Smooth muscle cell (in vitro differentiated cells): Measurements from ENCODE around the gene SLC35C1. TPM values are rescaled to one million over a fixed set of nuclear protein-coding genes. Genes with fewer than 3 reads are reported as not detected.

Source experiments
- DNase-seq: peaks from one replicate; lab custom pipeline; 2025; ENCODE audit not compliant: unreplicated experiment; lab: John Stamatoyannopoulos, UW
- H2AFZ ChIP-seq: fragments of 200-600 bp; sonication (generic); 2 replicates; pipeline ENCODE4 v1.6.0; 2016; ENCODE audit warnings: antibody characterized with exemption, low read depth, mild to moderate bottlenecking
- H3F3A ChIP-seq: fragments of 200-600 bp; sonication (generic); 2 replicates; pipeline ENCODE4 v1.6.0; 2017; ENCODE audit warnings: antibody characterized with exemption, low read depth
- H3K27ac ChIP-seq: fragments of 200-600 bp; sonication (generic); 2 replicates; pipeline ENCODE4 v1.5.1; 2016; ENCODE audit warnings: low read depth, mild to moderate bottlenecking
- H3K27me3 ChIP-seq: fragments of 200-600 bp; sonication (generic); 2 replicates; pipeline ENCODE4 v1.6.1; 2016; ENCODE audit warnings: low read depth, mild to moderate bottlenecking
- H3K36me3 ChIP-seq: fragments of 200-600 bp; sonication (generic); 2 replicates; pipeline ENCODE4 v1.5.1; 2016; ENCODE audit warnings: low read depth
- H3K4me1 ChIP-seq: fragments of 200-600 bp; sonication (generic); 2 replicates; pipeline ENCODE4 v1.5.1; 2016; ENCODE audit warnings: low read depth
- H3K4me2 ChIP-seq: fragments of 200-600 bp; sonication (generic); 2 replicates; pipeline ENCODE4 v1.6.0; 2016; ENCODE audit warnings: mild to moderate bottlenecking
- H3K4me3 ChIP-seq: fragments of 200-600 bp; sonication (generic); 2 replicates; pipeline ENCODE4 v1.5.1; 2016; ENCODE audit warnings: mild to moderate bottlenecking
- H3K79me2 ChIP-seq: fragments of 200-600 bp; sonication (generic); 2 replicates; pipeline ENCODE4 v1.6.0; 2016; ENCODE audit warnings: low read depth, mild to moderate bottlenecking
- H3K9ac ChIP-seq: fragments of 200-600 bp; sonication (generic); 2 replicates; pipeline ENCODE4 v1.6.0; 2016; ENCODE audit warnings: low read depth
- H3K9me3 ChIP-seq: fragments of 200-600 bp; sonication (generic); replicated peaks from 2 replicates; pipeline ENCODE4 v1.5.1; 2016; ENCODE audit warnings: low read depth
- H4K20me1 ChIP-seq: fragments of 200-600 bp; sonication (generic); 2 replicates; pipeline ENCODE4 v1.6.0; 2016; ENCODE audit warnings: low read depth
- CTCF ChIP-seq: fragments of 200-600 bp; sonication (generic); IDR thresholded peaks from 2 replicates; pipeline ENCODE4 v1.5.1; 2017; ENCODE audit warnings: borderline replicate concordance, mild to moderate bottlenecking, antibody characterized with exemption; ENCODE audit not compliant: insufficient read depth, poor library complexity, severe bottlenecking
- WGBS: methylation state at CpG from one replicate; pipeline ENCODE4 v1.1.7; 2016; ENCODE audit warnings: low lambda C conversion rate; 5-methylcytosine and 5-hydroxymethylcytosine counted together
- polyA plus RNA-seq: library from polyadenylated mRNA; unstranded; fragments of >200 nt; fragmentation: Nextera tagmentation; extraction: Ambion mirVana; gene quantifications from 2 replicates; pipeline ENCODE4 v1.2.1, GENCODE V29; 2016
- total RNA-seq: library from RNA; depleted of rRNA; stranded (reverse); fragments of >200 nt; gene quantifications from 2 replicates; pipeline ENCODE4 v1.2.3, GENCODE V29; 2014

SLC35C1 gene
- total and polyA plus RNA-seq, 2 experiments from 2014 or later: 8.9 to 32.7 TPM

DNA sequence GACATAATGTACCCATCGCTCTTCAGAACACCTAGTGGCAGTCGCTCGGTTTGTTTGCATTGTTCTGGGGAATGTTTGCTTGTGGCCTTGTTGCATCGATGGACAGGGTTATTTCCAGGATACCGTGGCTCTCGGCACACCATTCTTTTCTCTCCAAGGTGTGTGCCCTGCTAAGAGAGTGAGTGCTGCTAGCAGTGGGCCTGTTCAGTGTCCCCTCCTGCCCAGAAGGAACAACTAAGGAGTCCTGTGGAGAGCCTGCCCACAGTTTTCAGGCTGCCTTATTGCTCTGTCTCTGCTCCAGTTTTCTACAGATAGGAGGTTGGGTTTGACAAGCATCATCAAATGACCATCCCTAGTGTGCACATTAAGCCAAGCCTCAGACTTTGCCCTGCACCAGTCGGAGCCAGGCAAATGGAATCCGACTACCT, 43.7 kb downstream of the SLC35C1 start:
- no peak for TF ChIP-seq CTCF
- Histone ChIP-seq H3K4me1 (peaks cover 12% of the 10 kb centered on the region), H3K79me2 (peaks cover 56% of the 10 kb centered on the region), H3K36me3 (no peaks in the 10 kb centered on the region), H3K27ac (peak overlapping the region; percentile 97), H2AFZ (no peak overlapping the region), H3F3A (no peaks in the 10 kb centered on the region), H3K4me2 (peak overlapping the region; percentile 88), H3K4me3 (peak overlapping the region; percentile 87), H3K9me3 (no peaks in the 10 kb centered on the region), H3K9ac (peak overlapping the region; percentile 99), H4K20me1 (peaks cover 57% of the 10 kb centered on the region), H3K27me3 (no peaks in the 10 kb centered on the region)
- DNase-seq: no peak
- 80% methylated on average over 8 of the region's 8 CpGs for WGBS

- TF ChIP-seq CTCF: no peak
- H3K4me3 ChIP-seq: no peak overlapping the region
- peaks cover 71% of the 10 kb centered on the region for H3K79me2 ChIP-seq
Measured at GRCh38 chr11:45850446-45850845, 45.5 kb downstream of the SLC35C1 start.

DNA sequence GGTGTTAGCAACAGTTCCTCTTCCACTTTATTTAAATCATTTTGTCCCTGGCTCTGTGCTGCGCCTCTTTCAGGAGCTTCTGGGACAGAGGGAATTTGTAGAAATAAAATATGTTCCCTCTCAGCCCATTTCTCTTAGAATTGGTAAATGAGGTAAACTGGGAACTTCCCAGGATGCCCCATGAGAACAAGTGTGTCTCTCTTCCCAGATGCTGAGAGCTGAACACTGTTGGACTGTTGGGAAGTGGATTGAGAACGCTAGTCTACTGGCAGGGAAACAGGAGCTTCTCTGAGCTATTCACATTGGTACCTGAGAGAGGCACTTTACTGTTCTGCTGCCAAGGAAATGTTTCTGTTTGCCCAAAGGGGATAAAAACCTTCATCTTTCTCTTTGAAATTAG, 46.3 kb downstream of the SLC35C1 start:
- Histone ChIP-seq H3K4me1 (peaks cover 12% of the 10 kb centered on the region), H3K36me3 (no peaks in the 10 kb centered on the region), H4K20me1 (peaks cover 83% of the 10 kb centered on the region), H3F3A (peaks cover 3% of the 10 kb centered on the region), H3K79me2 (peaks cover 71% of the 10 kb centered on the region), H3K9ac (no peak overlapping the region), H3K27ac (peak overlapping the region; percentile 63), H3K27me3 (no peaks in the 10 kb centered on the region), H2AFZ (no peak overlapping the region), H3K4me3 (no peak overlapping the region), H3K9me3 (no peaks in the 10 kb centered on the region), H3K4me2 (no peak overlapping the region)
- no peak for TF ChIP-seq CTCF
- DNase-seq: no peak
- WGBS: 97% methylated on average over 2 of the region's 2 CpGs

More at GRCh38 chr11:45850446-45850845, 45.5 kb downstream of the SLC35C1 start:
- Histone ChIP-seq H3F3A (no peaks in the 10 kb centered on the region), H3K4me2 (peak overlapping the region; percentile 60), H3K27me3 (no peaks in the 10 kb centered on the region), H2AFZ (no peak overlapping the region), H3K9me3 (no peaks in the 10 kb centered on the region), H3K9ac (no peak overlapping the region), H3K27ac (peak overlapping the region; percentile 63), H4K20me1 (peaks cover 75% of the 10 kb centered on the region), H3K4me1 (peaks cover 12% of the 10 kb centered on the region), H3K36me3 (no peaks in the 10 kb centered on the region)
- no peak for DNase-seq
- WGBS: 21% methylated on average over 2 of the region's 2 CpGs

DNA sequence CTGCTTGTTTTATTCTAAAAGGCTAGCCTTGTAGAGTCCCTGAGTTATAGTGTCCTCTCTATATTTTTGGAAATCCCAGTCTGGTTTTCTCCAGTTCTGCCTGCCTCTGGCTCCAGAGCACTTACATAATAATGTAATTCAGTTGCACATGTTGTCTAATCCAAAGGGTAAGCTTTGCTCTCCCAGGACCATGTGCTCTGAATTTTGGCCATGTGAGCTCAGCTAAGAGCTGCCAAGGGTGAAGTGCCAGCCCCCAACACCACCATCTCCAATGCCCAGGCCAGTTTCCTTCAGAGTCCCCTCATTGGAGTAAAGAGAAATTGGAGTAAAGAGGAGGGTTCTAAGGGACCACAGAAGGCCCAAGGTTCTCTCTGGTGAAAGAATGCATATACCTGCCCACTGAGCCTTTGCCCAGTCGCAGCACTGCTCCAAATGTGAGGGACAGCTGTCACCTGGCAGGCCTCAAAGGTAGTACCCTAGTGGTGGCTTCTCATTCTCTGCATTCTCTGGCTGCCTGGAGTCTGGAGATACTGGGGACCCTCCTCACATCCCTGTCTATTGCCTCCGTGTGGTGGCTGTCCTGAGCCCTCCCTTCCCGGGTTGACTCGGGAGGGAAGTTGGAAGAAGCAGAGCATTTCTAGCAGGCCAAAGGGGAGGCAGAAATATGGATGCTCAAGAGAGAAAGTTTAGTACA, 47.2 kb downstream of the SLC35C1 start:
- Histone ChIP-seq H3F3A (peaks cover 4% of the 10 kb centered on the region), H3K9me3 (no peaks in the 10 kb centered on the region), H2AFZ (no peak overlapping the region), H3K4me1 (peaks cover 12% of the 10 kb centered on the region), H4K20me1 (peaks cover 89% of the 10 kb centered on the region), H3K36me3 (no peaks in the 10 kb centered on the region), H3K27ac (no peak overlapping the region), H3K4me3 (no peak overlapping the region), H3K9ac (no peak overlapping the region), H3K27me3 (no peaks in the 10 kb centered on the region), H3K4me2 (no peak overlapping the region), H3K79me2 (peaks cover 71% of the 10 kb centered on the region)
- no peak for TF ChIP-seq CTCF
- DNase-seq: no peak
- 49% methylated on average over 4 of the region's 4 CpGs for WGBS
